HepG2 (cell line): ENCODE measurements around the gene RNF11. TPM values are rescaled to one million over a fixed set of nuclear protein-coding genes. Genes with fewer than 3 reads are reported as not detected.
A peak's percentile ranks its signal among the peaks of the same experiment; 100 is the strongest.

Experiments
- ATAD3A ChIP-seq: sonication (generic); formaldehyde crosslinking; IDR thresholded peaks from 2 replicates; pipeline ENCODE4 v1.4.0; 2020; ENCODE audit warnings: missing genetic modification reagents
- ATF5 ChIP-seq: sonication (generic); formaldehyde crosslinking; IDR thresholded peaks from 2 replicates; pipeline ENCODE4 v1.4.0; 2020; ENCODE audit warnings: mild to moderate bottlenecking, low read depth, missing genetic modification reagents
- ATF7 ChIP-seq, 2 experiments: fragments of 450-650 bp in 1 of 2; sonication (generic) in 1 of 2; formaldehyde crosslinking in 1 of 2; IDR thresholded peaks; 2 replicates each; pipeline versions ENCODE4 v1.4.0 to v1.6.1; 2016 to 2020; ENCODE audit warnings: antibody characterized with exemption in 1 of 2, mild to moderate bottlenecking in 1 of 2, missing genetic modification reagents in 1 of 2
- CENPT ChIP-seq: sonication (generic); formaldehyde crosslinking; IDR thresholded peaks from 2 replicates; pipeline ENCODE4 v1.8.0; 2022; ENCODE audit warnings: low read depth, mild to moderate bottlenecking, moderate library complexity, missing genetic modification reagents
- HNF1B ChIP-seq: sonication (generic); formaldehyde crosslinking; IDR thresholded peaks from 2 replicates; pipeline ENCODE4 v1.5.1; 2020; ENCODE audit warnings: mild to moderate bottlenecking, moderate library complexity, missing genetic modification reagents
- KLF13 ChIP-seq: sonication (generic); formaldehyde crosslinking; IDR thresholded peaks from 2 replicates; pipeline ENCODE4 v1.4.0; 2020; ENCODE audit warnings: mild to moderate bottlenecking, missing genetic modification reagents
- KLF15 ChIP-seq: sonication (generic); formaldehyde crosslinking; IDR thresholded peaks from 2 replicates; pipeline ENCODE4 v1.8.1; 2023; ENCODE audit warnings: borderline replicate concordance, mild to moderate bottlenecking, inconsistent platforms, missing genetic modification reagents, mixed read lengths
- MAFK ChIP-seq, 2 experiments: IDR thresholded peaks in 1 of 2; conservative IDR thresholded peaks in 1 of 2; 2 replicates each; pipeline ENCODE4 v1.6.1; 2011; ENCODE audit warnings: improper control_type of control experiment in 2 of 2, low read length in 2 of 2
- MEF2D ChIP-seq: sonication (generic); formaldehyde crosslinking; IDR thresholded peaks from 2 replicates; pipeline ENCODE4 v1.5.1; 2020; ENCODE audit warnings: mild to moderate bottlenecking, missing genetic modification reagents
- NCOA2 ChIP-seq: sonication (generic); formaldehyde crosslinking; IDR thresholded peaks from 2 replicates; pipeline ENCODE4 v1.8.0; 2022; ENCODE audit warnings: inconsistent platforms
- NFIC ChIP-seq: IDR thresholded peaks from 2 replicates; pipeline ENCODE4 v1.6.1; 2012; ENCODE audit warnings: mild to moderate bottlenecking, low read length, inconsistent platforms
- NFKB2 ChIP-seq: sonication (generic); formaldehyde crosslinking; IDR thresholded peaks from 2 replicates; pipeline ENCODE4 v1.4.0; 2020; ENCODE audit warnings: missing genetic modification reagents, borderline replicate concordance
- PAF1 ChIP-seq: IDR thresholded peaks from 2 replicates; pipeline ENCODE4 v1.6.1; 2016; ENCODE audit warnings: missing genetic modification reagents, missing compliant biosample characterization
- PCBP2 ChIP-seq: fragments of 200-400 bp; formaldehyde crosslinking; optimal IDR thresholded peaks from 2 replicates; pipeline ENCODE3; 2018; ENCODE audit warnings: low read length, low read depth; ENCODE audit not compliant: poor library complexity, severe bottlenecking
- PHF21A ChIP-seq: sonication (generic); formaldehyde crosslinking; IDR thresholded peaks from 2 replicates; pipeline ENCODE4 v1.5.0; 2020; ENCODE audit warnings: mild to moderate bottlenecking, missing genetic modification reagents
- SIN3A ChIP-seq: IDR thresholded peaks from 2 replicates; pipeline ENCODE4 v1.6.1; 2011; ENCODE audit warnings: low read depth, mild to moderate bottlenecking, control low read depth, low read length, borderline replicate concordance
- ZNF441 ChIP-seq: sonication (generic); formaldehyde crosslinking; IDR thresholded peaks from 2 replicates; pipeline ENCODE4 v1.7.0; 2021; ENCODE audit warnings: missing genetic modification reagents, borderline replicate concordance
- ZNF562 ChIP-seq: sonication (generic); formaldehyde crosslinking; IDR thresholded peaks from 2 replicates; pipeline ENCODE4 v1.8.0; 2022; ENCODE audit warnings: missing genetic modification reagents, borderline replicate concordance
- ZNF605 ChIP-seq: sonication (generic); formaldehyde crosslinking; IDR thresholded peaks from 2 replicates; pipeline ENCODE4 v1.8.0; 2022; ENCODE audit warnings: mild to moderate bottlenecking, missing genetic modification reagents
- ZNF737 ChIP-seq: sonication (generic); formaldehyde crosslinking; IDR thresholded peaks from 2 replicates; pipeline ENCODE4 v1.5.0; 2020; ENCODE audit warnings: missing genetic modification reagents, mild to moderate bottlenecking, borderline replicate concordance
- ZSCAN12 ChIP-seq: sonication (generic); formaldehyde crosslinking; IDR thresholded peaks from 2 replicates; pipeline ENCODE4 v1.9.0; 2021; ENCODE audit warnings: mild to moderate bottlenecking, missing genetic modification reagents
- polyA plus RNA-seq, 8 experiments: library from polyadenylated mRNA; depleted of rRNA in 3 of 8; stranded (reverse) in 7 of 8; unstranded in 1 of 8; fragments of >200 nt; fragmentation: Illumina TruSeq in 4 of 8; extraction: Trizol in 4 of 8; gene quantifications; 2 replicates each; pipeline versions ENCODE4 v1.2.1 to v1.2.3, GENCODE V29; 2011 to 2016; ENCODE audit warnings: low read depth in 4 of 8, missing spikeins in 1 of 8, mixed read lengths in 1 of 8; ENCODE audit not compliant: insufficient read depth in 1 of 8
- total RNA-seq, 5 experiments: library from RNA; depleted of rRNA; stranded (reverse); fragments of >200 nt; fragmentation: Illumina TruSeq; extraction: Trizol; gene quantifications; 2 replicates each; pipeline ENCODE4 v1.2.3, GENCODE V29; 2016; ENCODE audit warnings: low read depth in 1 of 5
- TF ChIP-seq, protein P1 (sequence below): sonication (generic); formaldehyde crosslinking; IDR thresholded peaks from 2 replicates; pipeline ENCODE4 v1.8.1; 2023; ENCODE audit warnings: missing genetic modification reagents, inconsistent platforms, borderline replicate concordance
- TF ChIP-seq, protein P2 (sequence below): sonication (generic); formaldehyde crosslinking; IDR thresholded peaks from 2 replicates; pipeline ENCODE4 v1.4.0; 2020; ENCODE audit warnings: missing genetic modification reagents

RNF11 gene
- total and polyA plus RNA-seq, 2 of the 13 experiments (the other 11 are each of a cell fraction or from before 2014, with no cell fraction given) = 41.2 to 48.8 TPM

- TF ChIP-seq HNF1B (CRISPR knock-in tag) (peak; percentile 45; the same call in 1 of the 2 replicates), NCOA2 (CRISPR knock-in tag) (no peak), MEF2D (CRISPR knock-in tag) (no peak), NFKB2 (CRISPR knock-in tag) (0 out of 2 replicates have a peak, but pooled peaks have one; percentile 31), ATAD3A (CRISPR knock-in tag) (no peak), KLF13 (CRISPR knock-in tag) (no peak), PAF1 (CRISPR knock-in tag) (no peak), KLF15 (no peak), CENPT (peak; percentile 30; the same call in 1 of the 2 replicates), ATF7 (IDR thresholded peaks at IDR 0.05) (no peak), ATF7 (CRISPR knock-in tag; IDR thresholded peaks at IDR 0.05) (no peak), PCBP2 (no peak), PHF21A (CRISPR knock-in tag) (no peak), ZNF605 (CRISPR knock-in tag) (no peak), ZNF441 (peak; percentile 76; the same call in 1 of the 2 replicates), NFIC (no peak), SIN3A (no peak), ATF5 (CRISPR knock-in tag) (no peak), ZNF562 (no peak), ZNF737 (CRISPR knock-in tag) (no peak), MAFK (conservative IDR thresholded peaks at IDR 0.05 in 1 of 2, IDR thresholded peaks at IDR 0.05 in 1 of 2; ENCODE audit: low read length in 2 of 2) (no peak), ZSCAN12 (no peak)
- TF ChIP-seq, protein P1, sequence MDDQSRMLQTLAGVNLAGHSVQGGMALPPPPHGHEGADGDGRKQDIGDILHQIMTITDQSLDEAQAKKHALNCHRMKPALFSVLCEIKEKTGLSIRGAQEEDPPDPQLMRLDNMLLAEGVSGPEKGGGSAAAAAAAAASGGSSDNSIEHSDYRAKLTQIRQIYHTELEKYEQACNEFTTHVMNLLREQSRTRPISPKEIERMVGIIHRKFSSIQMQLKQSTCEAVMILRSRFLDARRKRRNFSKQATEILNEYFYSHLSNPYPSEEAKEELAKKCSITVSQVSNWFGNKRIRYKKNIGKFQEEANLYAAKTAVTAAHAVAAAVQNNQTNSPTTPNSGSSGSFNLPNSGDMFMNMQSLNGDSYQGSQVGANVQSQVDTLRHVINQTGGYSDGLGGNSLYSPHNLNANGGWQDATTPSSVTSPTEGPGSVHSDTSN (CRISPR knock-in tag) = no peak
- TF ChIP-seq, protein P2, sequence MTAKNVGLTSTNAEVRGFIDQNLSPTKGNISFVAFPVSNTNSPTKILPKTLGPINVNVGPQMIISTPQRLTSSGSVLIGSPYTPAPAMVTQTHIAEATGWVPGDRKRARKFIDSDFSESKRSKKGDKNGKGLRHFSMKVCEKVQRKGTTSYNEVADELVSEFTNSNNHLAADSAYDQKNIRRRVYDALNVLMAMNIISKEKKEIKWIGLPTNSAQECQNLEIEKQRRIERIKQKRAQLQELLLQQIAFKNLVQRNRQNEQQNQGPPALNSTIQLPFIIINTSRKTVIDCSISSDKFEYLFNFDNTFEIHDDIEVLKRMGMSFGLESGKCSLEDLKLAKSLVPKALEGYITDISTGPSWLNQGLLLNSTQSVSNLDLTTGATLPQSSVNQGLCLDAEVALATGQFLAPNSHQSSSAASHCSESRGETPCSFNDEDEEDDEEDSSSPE (CRISPR knock-in tag) = peak; percentile 35; the same call in 1 of the 2 replicates
Observed at GRCh38 chr1:51235673-51236530, at the start of gene RNF11 (continued).
